SHP77 (cell line): Measurements from ENCODE around the gene TOM1L2.

Source experiments
- DNase-seq, 2 experiments: peaks; one replicate each; lab custom pipeline; 2025; lab: John Stamatoyannopoulos, UW

The TOM1L2 gene

GRCh38 chr17:17836250-17836817, 135.9 kb downstream of the TOM1L2 start:
- DNase-seq = peak; percentile 99

DNA sequence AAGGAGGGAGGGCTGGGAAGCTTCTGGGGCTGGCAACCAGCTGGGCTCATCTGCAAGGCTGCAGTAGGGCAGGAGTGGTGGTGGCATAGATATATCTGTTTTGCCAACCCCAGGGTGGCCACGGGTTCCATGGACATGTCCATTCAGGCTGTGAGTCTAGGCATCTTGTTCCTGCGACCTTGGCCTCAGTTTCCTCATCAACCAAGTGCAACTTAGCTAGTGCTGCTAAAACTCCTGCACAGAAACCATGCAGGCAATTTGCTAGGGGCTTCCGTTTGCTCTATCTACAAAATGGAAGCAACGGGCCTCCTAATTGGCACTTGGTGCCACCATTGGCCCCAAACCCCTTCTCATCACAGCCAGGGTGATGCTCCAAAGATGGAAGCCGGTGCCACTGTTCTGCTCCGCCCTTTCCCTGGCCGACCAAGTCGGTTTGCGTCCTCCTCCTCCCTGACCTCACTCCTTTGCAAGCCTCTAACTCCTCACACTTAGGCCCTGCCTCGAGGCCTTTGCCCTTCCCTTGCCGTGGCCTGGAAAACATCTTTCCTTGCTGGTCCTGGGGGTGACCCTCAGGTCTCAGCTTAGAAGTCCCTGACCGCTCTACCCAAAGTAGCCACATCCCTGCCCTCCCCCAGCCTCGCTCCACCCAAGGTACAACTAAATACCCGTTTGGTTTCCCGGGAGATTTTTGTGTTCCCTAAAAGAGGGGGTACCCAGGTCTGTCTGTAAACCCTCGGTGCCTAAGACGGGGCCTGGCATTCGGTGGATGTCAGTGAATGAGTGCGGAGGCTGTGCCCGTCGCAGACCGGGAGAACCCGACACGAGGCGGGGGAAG, 136.6 kb downstream of the TOM1L2 start:
- DNase-seq = no peak

- DNase-seq = no peak
These were observed 137.2 kb downstream of the TOM1L2 start for GRCh38 chr17:17834974-17835373.

GRCh38 chr17:17833658-17834357, 138.4 kb downstream of the TOM1L2 start:
- DNase-seq = no peak

DNA sequence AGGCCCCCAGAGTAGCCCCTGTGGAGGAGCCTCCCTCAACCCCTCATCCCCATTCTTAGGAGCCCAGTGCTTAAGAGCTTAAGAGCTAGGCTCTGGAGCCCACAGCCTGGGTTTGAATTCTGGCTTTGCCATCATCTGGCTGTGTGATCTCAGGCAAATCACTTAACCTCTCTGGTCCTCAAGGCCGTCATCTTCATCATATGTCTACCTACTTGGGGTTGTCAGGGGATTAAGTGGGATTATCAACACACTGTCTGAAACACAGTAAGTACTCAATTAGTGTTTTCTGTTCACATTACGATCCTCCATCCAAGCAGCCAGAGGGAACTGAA, 140.2 kb downstream of the TOM1L2 start:
- DNase-seq = no peak

DNA sequence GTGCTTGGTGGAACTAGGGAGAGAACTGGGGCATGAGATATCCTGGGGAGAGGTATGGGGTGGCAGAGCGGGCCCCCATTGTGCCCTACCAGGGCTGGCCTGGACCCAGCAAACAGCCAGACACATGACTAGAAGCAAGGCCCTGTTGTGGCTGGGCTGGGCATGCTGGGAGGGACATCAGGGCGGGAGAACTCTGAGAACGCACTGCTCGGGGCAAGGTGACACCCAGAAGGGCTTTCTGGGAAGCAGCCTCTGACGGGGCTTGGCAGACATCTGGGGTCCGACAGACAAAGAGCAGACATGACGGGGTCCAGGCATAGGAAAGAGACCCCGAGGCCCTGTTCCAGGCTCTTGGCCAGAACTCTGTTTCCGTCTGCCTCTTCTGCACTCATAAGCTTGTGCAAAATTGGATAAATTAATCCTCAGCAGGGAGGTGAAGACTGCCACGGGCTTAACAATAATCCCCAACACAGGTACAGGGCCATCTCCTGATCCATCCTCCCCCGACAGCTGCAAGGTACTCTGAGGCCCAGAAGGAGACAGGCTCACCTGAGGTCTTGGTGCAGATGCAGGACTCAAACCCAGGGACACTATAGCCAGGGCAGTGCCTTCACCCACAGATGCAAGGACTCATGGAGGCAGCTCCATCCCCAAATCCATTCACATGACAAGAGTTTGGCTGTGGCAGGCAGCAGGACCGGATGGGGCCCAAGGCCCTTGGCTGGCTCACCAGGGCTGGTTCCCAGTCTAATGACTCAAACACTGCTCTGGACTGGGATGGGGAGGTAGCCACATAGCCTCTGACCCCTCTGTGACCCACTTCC, 140.8 kb downstream of the TOM1L2 start:
- DNase-seq = no peak

- no peak for DNase-seq
These were observed 141.4 kb downstream of the TOM1L2 start for GRCh38 chr17:17830740-17831207.

GRCh38 chr17:17830269-17830567, 142.0 kb downstream of the TOM1L2 start:
- DNase-seq = no peak

DNA sequence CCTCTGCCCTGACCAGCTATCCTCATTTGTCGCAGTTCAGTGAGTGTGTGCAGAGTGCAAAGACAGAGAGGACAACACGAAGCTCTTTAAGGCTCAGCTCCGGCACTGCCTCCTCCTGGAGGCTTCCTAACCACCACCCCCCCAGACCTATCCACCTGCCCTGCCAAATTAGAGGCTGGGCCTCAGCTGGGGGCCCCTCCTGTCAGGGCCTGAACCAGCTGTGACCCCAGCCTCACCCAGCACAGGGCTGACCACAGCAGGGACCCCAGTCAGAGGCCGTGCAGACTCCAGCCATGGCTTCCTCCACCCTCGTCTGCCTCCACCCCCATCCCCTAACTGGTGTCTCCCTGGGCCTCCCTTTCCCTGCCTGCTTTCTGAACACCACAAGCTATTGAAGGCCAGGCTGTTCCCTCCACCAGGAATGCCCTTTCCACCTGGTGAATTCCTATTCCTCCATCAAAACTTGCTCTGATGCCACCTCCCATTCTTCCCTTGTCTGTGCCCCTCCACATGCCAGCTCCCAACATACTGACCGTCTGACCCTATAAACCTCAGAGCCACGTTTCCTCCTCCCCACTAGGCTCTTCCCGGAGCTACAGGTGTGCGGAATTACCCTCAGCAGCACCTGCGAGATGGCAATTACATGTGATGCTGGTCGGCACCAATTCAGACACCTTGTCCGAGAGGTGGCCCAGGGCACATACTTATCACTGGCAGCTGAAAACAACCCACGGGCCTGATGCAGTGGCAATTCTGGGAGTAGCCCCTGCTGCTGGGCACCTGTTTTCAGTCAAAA, 144.2 kb downstream of the TOM1L2 start:
- DNase-seq = no peak

- no peak for DNase-seq
These were observed 145.0 kb downstream of the TOM1L2 start for GRCh38 chr17:17826942-17827785.

GRCh38 chr17:17826342-17826713, 145.9 kb downstream of the TOM1L2 start:
- DNase-seq = no peak

DNA sequence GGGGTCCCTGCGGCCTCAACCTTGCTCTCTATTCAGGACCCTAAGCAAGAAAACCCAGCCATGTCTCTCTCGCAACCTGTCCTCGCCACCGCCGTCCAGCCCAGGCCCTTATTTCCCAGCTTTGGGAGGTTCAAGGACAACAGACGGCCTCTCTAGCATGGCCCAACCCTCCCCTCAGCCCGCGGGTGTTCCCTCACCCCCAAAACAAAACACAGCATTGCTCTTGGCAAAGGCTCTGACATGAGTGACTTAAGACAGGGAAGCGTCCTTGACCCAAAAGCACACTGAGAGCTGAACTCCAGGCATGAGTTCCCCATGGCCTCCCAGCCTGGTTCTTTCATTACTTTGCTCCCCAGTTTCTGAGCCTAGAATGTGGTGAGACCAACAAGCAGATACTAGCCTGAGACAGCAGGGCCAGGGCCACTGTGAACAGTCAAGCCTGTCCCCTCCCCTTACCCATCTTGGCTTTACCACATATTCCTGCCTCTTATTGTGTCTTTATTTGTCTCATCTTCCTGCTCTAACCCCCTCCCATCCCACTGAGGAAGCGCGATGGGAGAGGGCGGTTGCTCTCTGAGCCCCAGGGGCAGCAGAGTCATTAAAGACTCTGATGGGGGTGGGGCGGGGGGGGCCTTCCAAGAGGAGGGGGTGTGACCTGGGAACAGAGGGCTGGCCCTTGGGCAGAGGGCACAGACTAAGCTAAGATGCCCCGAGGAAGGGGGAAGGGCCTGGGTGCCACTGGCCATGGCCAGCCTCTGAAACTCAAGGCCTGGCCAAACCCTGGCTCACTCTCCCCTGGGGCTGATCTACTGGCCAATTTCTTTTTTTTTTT, 147.2 kb downstream of the TOM1L2 start:
- no peak for DNase-seq

- DNase-seq = peak; percentile 60 to 80
These were observed 147.9 kb downstream of the TOM1L2 start for GRCh38 chr17:17824119-17824782.

DNA sequence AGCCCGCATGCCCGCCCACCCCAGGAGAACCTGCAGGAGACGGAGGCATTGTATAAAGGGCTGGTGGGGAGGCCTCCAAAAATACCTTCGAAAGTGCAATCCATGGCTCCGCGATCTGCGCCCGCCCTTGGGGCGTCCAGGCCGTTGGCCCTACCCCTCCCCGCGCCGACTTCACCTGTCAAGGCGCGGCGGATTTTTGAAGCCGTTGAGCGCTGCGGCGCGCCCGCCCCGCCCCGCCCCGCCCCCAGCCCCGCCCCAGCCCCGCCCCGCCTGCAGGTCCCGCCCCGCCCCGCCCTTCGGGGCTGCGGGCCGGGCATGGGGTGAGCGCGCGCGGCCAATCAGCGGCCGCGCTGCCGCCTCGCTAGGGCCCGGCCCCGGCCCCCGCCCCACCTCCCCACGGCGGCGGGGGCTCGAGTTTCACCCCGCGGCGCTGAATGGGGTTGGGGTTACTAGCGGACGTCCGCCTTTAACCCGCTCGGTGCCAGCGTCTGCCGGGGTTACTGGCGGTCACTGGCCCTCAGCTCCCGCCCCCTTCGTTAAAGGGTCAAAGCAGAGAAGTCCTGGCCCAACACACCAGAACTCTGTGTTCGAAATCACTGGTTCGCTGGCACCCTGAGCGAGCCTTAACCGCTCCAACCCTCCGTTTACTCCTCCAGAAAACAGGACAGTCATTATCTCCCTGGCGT, 148.6 kb downstream of the TOM1L2 start:
- peak; percentile 94 to 99 for DNase-seq

DNA sequence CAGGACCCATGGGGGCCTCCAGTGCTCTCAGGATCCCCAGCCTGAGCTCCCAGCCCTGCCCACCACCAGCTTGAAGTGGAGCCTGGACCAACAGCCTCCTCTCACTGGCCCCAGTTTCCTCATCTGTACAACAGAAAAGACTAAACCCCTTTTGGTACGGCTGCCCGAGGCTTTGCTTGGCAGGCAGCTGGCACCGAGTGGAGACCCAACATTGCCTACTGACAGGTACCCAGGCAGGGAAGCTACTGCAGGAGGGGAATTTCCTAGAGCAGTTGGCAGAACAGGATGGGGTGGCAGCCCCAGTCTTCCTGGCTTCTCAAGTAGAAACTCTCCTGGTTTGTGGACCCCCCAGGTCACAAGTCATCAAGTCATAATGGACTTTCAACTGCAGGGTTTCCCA, 149.6 kb downstream of the TOM1L2 start:
- DNase-seq = no peak

- no peak for DNase-seq
These were observed 150.0 kb downstream of the TOM1L2 start for GRCh38 chr17:17822189-17822588.

GRCh38 chr17:17820463-17821158, 151.6 kb downstream of the TOM1L2 start:
- no peak for DNase-seq

DNA sequence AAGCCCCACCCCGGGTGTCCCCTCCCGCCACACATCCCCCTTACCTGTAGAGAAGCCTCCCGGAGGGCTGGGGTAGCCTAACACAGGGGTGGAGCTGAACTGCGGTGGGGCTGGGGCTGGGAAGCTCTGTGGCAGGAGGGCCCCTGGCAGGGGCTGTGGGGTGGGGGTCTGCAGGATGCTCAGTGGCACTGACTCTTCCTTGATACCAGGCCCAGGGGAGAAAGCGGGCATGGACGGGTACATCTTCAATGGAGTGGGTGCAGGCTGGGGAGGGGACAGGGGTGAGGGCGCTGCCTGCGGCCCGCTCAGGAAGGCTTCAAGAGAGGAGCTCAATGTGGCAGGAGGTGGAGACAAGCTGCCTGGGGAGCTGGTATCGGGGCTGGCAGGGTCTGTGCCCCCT, 152.2 kb downstream of the TOM1L2 start:
- DNase-seq = no peak
